ENCODE measurements around the gene C19orf44.

C19orf44 gene

DNA sequence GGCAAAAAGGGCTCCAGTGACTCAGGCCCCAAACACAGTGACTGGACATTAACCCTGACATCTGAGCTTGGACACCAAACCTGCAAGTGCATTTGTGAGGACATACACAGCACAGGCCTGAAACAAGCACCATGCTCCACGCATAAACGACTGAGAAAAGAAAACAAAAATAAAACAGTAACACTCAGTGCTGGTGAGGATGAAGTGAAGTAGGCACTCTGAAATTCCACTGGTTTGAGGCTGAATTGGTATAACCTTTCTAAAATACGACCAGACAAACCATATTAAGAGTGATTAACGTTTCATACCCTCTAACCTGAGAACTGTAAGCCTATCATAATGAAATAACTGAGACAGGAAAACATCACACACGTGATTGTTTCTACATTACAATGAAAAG, 70.5 kb downstream of the C19orf44 start:
- H3K4me3 ChIP-seq (ENCODE audit: low read depth, low read length) = no peak overlapping the region
- ChIA-PET CTCF (interaction anchor here (1.2 kb wide), 1 partner anchor 9 kb away, joined by 3 read pairs; no protein-coding TSS in a partner anchor), POLR2A (no interaction called here)
- TF ChIP-seq, protein P1, sequence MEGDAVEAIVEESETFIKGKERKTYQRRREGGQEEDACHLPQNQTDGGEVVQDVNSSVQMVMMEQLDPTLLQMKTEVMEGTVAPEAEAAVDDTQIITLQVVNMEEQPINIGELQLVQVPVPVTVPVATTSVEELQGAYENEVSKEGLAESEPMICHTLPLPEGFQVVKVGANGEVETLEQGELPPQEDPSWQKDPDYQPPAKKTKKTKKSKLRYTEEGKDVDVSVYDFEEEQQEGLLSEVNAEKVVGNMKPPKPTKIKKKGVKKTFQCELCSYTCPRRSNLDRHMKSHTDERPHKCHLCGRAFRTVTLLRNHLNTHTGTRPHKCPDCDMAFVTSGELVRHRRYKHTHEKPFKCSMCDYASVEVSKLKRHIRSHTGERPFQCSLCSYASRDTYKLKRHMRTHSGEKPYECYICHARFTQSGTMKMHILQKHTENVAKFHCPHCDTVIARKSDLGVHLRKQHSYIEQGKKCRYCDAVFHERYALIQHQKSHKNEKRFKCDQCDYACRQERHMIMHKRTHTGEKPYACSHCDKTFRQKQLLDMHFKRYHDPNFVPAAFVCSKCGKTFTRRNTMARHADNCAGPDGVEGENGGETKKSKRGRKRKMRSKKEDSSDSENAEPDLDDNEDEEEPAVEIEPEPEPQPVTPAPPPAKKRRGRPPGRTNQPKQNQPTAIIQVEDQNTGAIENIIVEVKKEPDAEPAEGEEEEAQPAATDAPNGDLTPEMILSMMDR (IDR thresholded peaks at IDR 0.05; ENCODE audit: insufficient read depth, low read length, missing control alignments) = no peak
- no peak for DNase-seq (ENCODE audit: low read depth, low spot score)

DNA sequence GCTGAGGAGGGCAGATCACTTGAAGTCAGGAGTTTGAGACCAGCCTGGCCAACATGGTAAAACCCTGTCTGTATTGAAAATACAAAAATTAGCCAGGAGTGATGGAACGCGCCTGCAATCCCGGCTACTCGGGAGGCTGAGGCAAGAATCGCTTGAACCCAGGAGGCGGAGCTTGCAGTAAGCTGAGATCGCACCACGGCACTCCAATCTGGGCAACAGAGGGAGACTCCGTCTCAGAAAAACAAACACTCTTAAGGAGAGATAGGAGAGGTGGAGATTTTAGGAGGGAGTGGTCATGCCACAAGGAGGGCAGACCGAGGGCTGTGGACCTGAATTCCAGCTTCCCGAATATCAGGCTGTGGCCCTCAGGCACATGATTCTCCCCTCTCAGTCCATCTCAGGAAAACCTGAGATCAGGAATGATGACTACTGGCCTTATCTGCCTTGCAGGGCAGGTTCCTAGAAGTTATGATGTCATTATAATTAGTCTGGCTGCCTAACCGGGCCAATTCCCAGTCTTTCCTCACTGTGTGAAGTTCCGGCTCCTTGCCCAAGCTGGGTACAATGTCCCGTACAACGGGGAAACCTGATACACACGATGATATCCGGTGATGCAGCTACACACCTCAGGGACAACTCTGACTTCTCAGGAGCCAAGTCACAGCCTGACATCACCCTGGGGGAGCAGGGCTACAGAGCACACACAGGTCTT, 73.6 kb downstream of the C19orf44 start:
- POLR2A ChIA-PET = no interaction called here
- CTCF ChIA-PET = no interaction called here
- no peak for DNase-seq (ENCODE audit: low read depth, low spot score)
- TF ChIP-seq, protein P1 (IDR thresholded peaks at IDR 0.05; ENCODE audit: insufficient read depth, low read length, missing control alignments) = no peak
- no peak overlapping the region for H3K4me3 ChIP-seq (ENCODE audit: low read depth, low read length)
